ENCODE measurements around the gene TOMM20.

TOMM20 gene

DNA sequence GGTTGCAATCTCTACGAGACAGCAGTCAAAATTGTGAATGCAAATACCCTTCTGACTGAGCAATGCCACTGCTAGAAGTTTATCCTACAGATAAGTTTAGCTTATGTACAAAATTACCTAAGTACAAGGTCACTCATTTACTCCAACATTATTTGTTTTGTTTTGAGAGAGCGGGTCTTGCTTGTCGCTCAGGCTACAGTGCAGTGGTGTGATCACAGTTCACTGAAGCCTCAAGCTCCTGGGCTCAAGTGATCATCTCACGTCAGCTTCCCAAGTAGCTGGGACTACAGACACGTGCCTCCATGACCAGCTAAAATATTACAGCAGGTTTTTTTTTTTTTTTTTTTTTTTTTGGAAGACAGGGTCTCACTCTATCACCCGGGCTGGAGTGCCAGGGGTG lies 17.0 kb upstream of the TOMM20 start:
- no peak for DNase-seq
- Histone ChIP-seq H3K9me3 (no peaks in the 10 kb centered on the region), H3K27me3 (no peaks in the 10 kb centered on the region), H3K36me3 (peaks cover 47 to 98% (median 71%) of the 10 kb centered on the region in 3 donors), H3K4me3 (no peak overlapping the region), H3K4me1 (no peaks in the 10 kb centered on the region), H3K27ac (no peak overlapping the region)
- TF ChIP-seq, protein P1, sequence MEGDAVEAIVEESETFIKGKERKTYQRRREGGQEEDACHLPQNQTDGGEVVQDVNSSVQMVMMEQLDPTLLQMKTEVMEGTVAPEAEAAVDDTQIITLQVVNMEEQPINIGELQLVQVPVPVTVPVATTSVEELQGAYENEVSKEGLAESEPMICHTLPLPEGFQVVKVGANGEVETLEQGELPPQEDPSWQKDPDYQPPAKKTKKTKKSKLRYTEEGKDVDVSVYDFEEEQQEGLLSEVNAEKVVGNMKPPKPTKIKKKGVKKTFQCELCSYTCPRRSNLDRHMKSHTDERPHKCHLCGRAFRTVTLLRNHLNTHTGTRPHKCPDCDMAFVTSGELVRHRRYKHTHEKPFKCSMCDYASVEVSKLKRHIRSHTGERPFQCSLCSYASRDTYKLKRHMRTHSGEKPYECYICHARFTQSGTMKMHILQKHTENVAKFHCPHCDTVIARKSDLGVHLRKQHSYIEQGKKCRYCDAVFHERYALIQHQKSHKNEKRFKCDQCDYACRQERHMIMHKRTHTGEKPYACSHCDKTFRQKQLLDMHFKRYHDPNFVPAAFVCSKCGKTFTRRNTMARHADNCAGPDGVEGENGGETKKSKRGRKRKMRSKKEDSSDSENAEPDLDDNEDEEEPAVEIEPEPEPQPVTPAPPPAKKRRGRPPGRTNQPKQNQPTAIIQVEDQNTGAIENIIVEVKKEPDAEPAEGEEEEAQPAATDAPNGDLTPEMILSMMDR (IDR thresholded peaks at IDR 0.05): no peak
- intact Hi-C loops (cut with DNase I; ENCODE audit: low total_unique reads): no loop called here

- no peak overlapping the region for H3K27ac ChIP-seq
- DNase-seq: no peak
- no peaks in the 10 kb centered on the region for H3K27me3 ChIP-seq
- TF ChIP-seq, protein P1 (IDR thresholded peaks at IDR 0.05): no peak
- H3K36me3 ChIP-seq: peaks cover 38 to 94% (median 83%) of the 10 kb centered on the region in 3 donors
- H3K4me3 ChIP-seq: no peak overlapping the region
- intact Hi-C loops (cut with DNase I; ENCODE audit: low total_unique reads): no loop called here
- no peaks in the 10 kb centered on the region for H3K4me1 ChIP-seq
- no peaks in the 10 kb centered on the region for H3K9me3 ChIP-seq
Observed at GRCh38 chr1:235142991-235143390, 14.4 kb upstream of the TOMM20 start.

- TF ChIP-seq, protein P1 (IDR thresholded peaks at IDR 0.05): no peak
- no peaks in the 10 kb centered on the region for H3K9me3 ChIP-seq
- no peak for DNase-seq
Observed at GRCh38 chr1:235139315-235139714, 10.7 kb upstream of the TOMM20 start.

DNA sequence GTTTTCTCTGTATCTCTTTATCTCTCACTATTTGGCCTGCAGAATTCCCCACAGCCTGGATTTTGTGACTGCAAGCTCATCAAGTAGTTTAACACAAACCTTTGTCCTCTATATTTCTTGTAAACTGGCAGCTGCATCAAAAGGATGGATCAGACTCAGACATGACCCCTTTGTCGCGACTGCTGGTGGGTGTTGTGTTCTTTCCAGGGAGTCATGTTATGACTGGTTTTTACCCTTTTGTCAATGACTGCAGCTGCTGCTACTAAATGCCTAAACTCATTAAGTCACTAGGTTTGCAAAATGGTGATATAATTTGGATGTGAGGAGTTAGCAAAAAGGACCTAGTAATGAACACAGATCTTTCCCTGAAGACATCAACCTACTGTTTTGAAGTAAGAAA lies 10.2 kb upstream of the TOMM20 start:
- Histone ChIP-seq H3K4me3 (no peak overlapping the region), H3K27me3 (no peaks in the 10 kb centered on the region), H3K9me3 (no peaks in the 10 kb centered on the region), H3K27ac (no peak overlapping the region), H3K36me3 (peaks cover 45 to 94% (median 86%) of the 10 kb centered on the region in 3 donors), H3K4me1 (no peaks in the 10 kb centered on the region)
- TF ChIP-seq, protein P1 (IDR thresholded peaks at IDR 0.05): no peak
- DNase-seq: no peak
- intact Hi-C loops (cut with DNase I; ENCODE audit: low total_unique reads): no loop called here

More at GRCh38 chr1:235139315-235139714, 10.7 kb upstream of the TOMM20 start:
- Histone ChIP-seq H3K4me3 (no peak overlapping the region), H3K27me3 (no peaks in the 10 kb centered on the region), H3K4me1 (no peaks in the 10 kb centered on the region), H3K36me3 (peaks cover 47 to 94% (median 84%) of the 10 kb centered on the region in 3 donors), H3K27ac (no peak overlapping the region)
- intact Hi-C loops (cut with DNase I; ENCODE audit: low total_unique reads): no loop called here

DNA sequence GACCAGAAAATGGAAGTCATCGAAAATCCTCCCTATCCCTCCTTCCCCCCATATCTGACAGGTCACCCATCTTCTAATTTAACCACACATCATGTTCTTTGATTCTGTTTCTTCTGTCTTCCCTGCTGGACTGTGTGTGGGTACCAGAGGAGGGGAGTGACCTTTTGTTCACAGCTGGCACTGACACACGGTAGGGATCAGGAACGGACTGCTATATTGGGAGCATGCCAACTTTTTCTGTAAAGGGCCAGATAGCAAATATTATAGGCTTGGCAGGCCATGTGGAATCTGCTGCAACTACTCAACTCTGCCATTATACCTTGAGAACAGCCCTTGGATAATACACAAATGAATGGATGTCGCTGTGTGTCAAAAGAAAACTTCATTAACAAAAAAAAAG lies 7.5 kb upstream of the TOMM20 start:
- no peak for DNase-seq
- no peak overlapping the region for H3K4me3 ChIP-seq
- intact Hi-C loops (cut with DNase I; ENCODE audit: low total_unique reads): no loop called here
- H3K36me3 ChIP-seq: peaks cover 39 to 86% (median 77%) of the 10 kb centered on the region in 3 donors
- H3K9me3 ChIP-seq: no peaks in the 10 kb centered on the region
- no peak overlapping the region for H3K27ac ChIP-seq
- H3K27me3 ChIP-seq: no peaks in the 10 kb centered on the region
- TF ChIP-seq, protein P1 (IDR thresholded peaks at IDR 0.05): no peak
- H3K4me1 ChIP-seq: no peaks in the 10 kb centered on the region

DNA sequence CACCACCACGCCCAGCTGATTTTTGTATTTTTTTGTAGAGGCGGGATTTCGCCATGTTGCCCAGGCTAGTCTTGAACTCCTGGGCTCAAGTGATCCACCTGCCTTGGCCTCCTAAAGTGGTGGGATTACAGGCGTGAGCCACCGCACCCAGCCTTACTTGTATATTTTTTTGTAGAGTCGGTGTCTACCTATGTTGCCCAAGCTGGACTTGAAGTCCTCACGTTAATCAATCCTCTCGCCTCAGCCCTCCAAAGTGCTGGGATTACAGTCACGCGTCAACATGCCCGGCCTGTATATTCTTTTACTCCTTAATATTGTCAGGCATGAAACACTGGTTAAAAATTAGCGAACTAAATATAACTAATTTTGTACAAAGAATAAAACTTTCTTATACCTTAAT lies 5.5 kb upstream of the TOMM20 start:
- intact Hi-C loops (cut with DNase I; ENCODE audit: low total_unique reads): no loop called here
- TF ChIP-seq, protein P1 (IDR thresholded peaks at IDR 0.05): no peak
- Histone ChIP-seq H3K27ac (no peak overlapping the region), H3K36me3 (peaks cover 34 to 67% (median 60%) of the 10 kb centered on the region in 3 donors), H3K4me1 (peaks cover 0 to 3% (median 0%) of the 10 kb centered on the region in 4 donors), H3K4me3 (no peak overlapping the region), H3K9me3 (no peaks in the 10 kb centered on the region), H3K27me3 (no peaks in the 10 kb centered on the region)
- no peak for DNase-seq
